A673 (cell line): ENCODE results near the gene FOXD4L1. TPM values are rescaled to one million over a fixed set of nuclear protein-coding genes. Genes with fewer than 3 reads are reported as not detected.
"Not testable (repeated sequence)": the region's sequence is repeated elsewhere in the genome, so short reads cannot be mapped to it uniquely, and the experiment has no call there.

Source experiments
- BruUV-seq: library from RNA; stranded (reverse); fragments of 400-500 nt; replicated peaks from 2 replicates; lab custom pipeline; 2021; lab: Mats Ljungman, UMichigan
- CTCF ChIA-PET: fragments of 300-600 bp; sonication (Branson Sonifier 250); formaldehyde crosslinking; loops from one replicate; lab custom pipeline; 2022; ENCODE audit warnings: antibody characterized with exemption; lab: Charles Lee
- POLR2A ChIA-PET: fragments of 300-600 bp; sonication (Branson Sonifier 250); formaldehyde crosslinking; loops from one replicate; lab custom pipeline; 2022; ENCODE audit warnings: antibody characterized with exemption; ENCODE audit not compliant: low non-redundant PET; lab: Charles Lee
- DNase-seq: peaks from one replicate; pipeline ENCODE4 v3.0.0-alpha.2; 2015; ENCODE audit warnings: low spot score
- H3K27ac ChIP-seq: fragments of 200-600 bp; sonication (generic); 2 replicates; pipeline ENCODE4 v1.5.1; 2016; ENCODE audit warnings: mixed run types, low read depth, mild to moderate bottlenecking, mixed read lengths, antibody characterized with exemption, low read length; ENCODE audit not compliant: poor library complexity, severe bottlenecking
- H3K27me3 ChIP-seq: fragments of 200-600 bp; sonication (generic); replicated peaks from 2 replicates; pipeline ENCODE4 v1.6.1; 2017; ENCODE audit warnings: mixed run types, low read depth, mild to moderate bottlenecking, mixed read lengths, antibody characterized with exemption, low read length; ENCODE audit not compliant: insufficient read depth, poor library complexity
- H3K36me3 ChIP-seq: fragments of 200-600 bp; sonication (generic); 2 replicates; pipeline ENCODE4 v1.6.1; 2016; ENCODE audit warnings: mixed run types, mild to moderate bottlenecking, mixed read lengths, antibody characterized with exemption, low read length; ENCODE audit not compliant: insufficient read depth, poor library complexity, severe bottlenecking
- H3K4me1 ChIP-seq: fragments of 200-600 bp; sonication (generic); 2 replicates; pipeline ENCODE4 v1.6.1; 2017; ENCODE audit warnings: mixed run types, mild to moderate bottlenecking, mixed read lengths, antibody characterized with exemption, low read length; ENCODE audit not compliant: insufficient read depth, poor library complexity, severe bottlenecking
- H3K4me3 ChIP-seq: fragments of 200-600 bp; sonication (generic); 2 replicates; pipeline ENCODE4 v1.5.1; 2016; ENCODE audit warnings: low read depth, mixed run types, mild to moderate bottlenecking, mixed read lengths, low read length; ENCODE audit not compliant: poor library complexity, severe bottlenecking
- H3K9me3 ChIP-seq: fragments of 200-600 bp; sonication (generic); 2 replicates; pipeline ENCODE4 v1.6.1; 2016; ENCODE audit warnings: mixed run types, low read depth, mild to moderate bottlenecking, mixed read lengths, antibody characterized with exemption, low read length; ENCODE audit not compliant: poor library complexity, severe bottlenecking
- intact Hi-C: fragments of 100-400 bp; cut with micrococcal nuclease; formaldehyde crosslinking; loops from one replicate; pipeline ENCODE4 v1.10.0; 2022; ENCODE audit not compliant: unreplicated experiment
- total RNA-seq: library from RNA; stranded (reverse); gene quantifications from 2 replicates; pipeline ENCODE4 v1.2.3, GENCODE V29; 2021

FOXD4L1 gene
- total RNA-seq, 1 experiment from 2014 or later: not detected

GRCh38 chr2:113515457-113515856, 17.0 kb downstream of the FOXD4L1 start:
- POLR2A ChIA-PET: not testable (repeated sequence)

GRCh38 chr2:113515995-113516394, 17.5 kb downstream of the FOXD4L1 start:
- H3K27ac ChIP-seq, H3K4me1 ChIP-seq, BruUV-seq, intact Hi-C loops, CTCF ChIA-PET, H3K36me3 ChIP-seq, H3K4me3 ChIP-seq, DNase-seq, POLR2A ChIA-PET, H3K9me3 ChIP-seq, H3K27me3 ChIP-seq: not testable (repeated sequence)

More at GRCh38 chr2:113515457-113515856, 17.0 kb downstream of the FOXD4L1 start:
- H3K27ac ChIP-seq, H3K4me1 ChIP-seq, H3K4me3 ChIP-seq, H3K36me3 ChIP-seq, intact Hi-C loops, DNase-seq, BruUV-seq, H3K27me3 ChIP-seq, H3K9me3 ChIP-seq, CTCF ChIA-PET: not testable (repeated sequence)

DNA sequence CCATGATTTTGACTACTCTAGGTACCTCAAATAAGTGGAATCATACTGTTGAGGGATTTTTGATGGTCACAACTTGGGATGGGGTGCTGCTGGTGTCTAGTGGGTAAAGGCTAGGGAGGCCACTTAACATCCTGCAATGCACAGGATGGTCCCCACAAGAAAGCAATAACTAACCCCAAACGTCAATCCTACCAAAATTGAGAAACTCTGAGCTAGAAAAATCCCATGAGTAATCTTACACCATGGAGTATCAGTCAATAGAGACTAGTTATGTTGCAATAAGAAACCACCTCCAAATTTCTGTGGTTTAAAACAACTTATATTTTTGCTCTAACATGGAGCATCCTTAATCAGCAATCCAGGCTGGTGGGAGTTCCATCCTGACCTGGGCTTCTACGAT, 18.6 kb downstream of the FOXD4L1 start:
- BruUV-seq, H3K9me3 ChIP-seq, CTCF ChIA-PET, H3K4me1 ChIP-seq, DNase-seq, H3K27ac ChIP-seq, POLR2A ChIA-PET, H3K36me3 ChIP-seq, H3K27me3 ChIP-seq, H3K4me3 ChIP-seq, intact Hi-C loops: not testable (repeated sequence)

GRCh38 chr2:113520837-113521236, 22.4 kb downstream of the FOXD4L1 start:
- DNase-seq, intact Hi-C loops, BruUV-seq: not testable (repeated sequence)

GRCh38 chr2:113521492-113521891, 23.0 kb downstream of the FOXD4L1 start:
- H3K27me3 ChIP-seq, H3K9me3 ChIP-seq, H3K27ac ChIP-seq, H3K4me1 ChIP-seq, intact Hi-C loops, BruUV-seq, DNase-seq, CTCF ChIA-PET, H3K4me3 ChIP-seq, POLR2A ChIA-PET, H3K36me3 ChIP-seq: not testable (repeated sequence)

More at GRCh38 chr2:113520837-113521236, 22.4 kb downstream of the FOXD4L1 start:
- H3K36me3 ChIP-seq, CTCF ChIA-PET, H3K4me1 ChIP-seq, H3K27ac ChIP-seq, H3K9me3 ChIP-seq, POLR2A ChIA-PET, H3K4me3 ChIP-seq, H3K27me3 ChIP-seq: not testable (repeated sequence)

DNA sequence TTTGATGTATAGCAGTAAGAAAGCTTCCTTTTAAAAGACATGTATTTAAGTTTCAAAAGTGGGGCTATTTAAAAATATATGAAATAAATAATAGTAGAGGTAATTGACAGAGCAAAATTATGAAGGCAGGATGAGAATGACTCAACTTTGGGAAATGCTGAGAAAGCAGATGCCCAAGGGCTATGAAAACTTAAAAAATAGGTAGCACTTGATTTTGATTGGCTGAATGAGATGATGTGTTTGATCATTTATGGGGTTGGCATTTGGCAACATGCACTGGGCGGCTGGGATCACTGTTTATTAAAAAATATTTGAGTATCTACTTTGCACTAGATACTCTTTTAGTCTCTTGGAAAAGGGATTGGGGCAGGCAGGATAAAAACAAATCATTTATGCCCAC, 26.5 kb downstream of the FOXD4L1 start:
- CTCF ChIA-PET, H3K4me1 ChIP-seq, DNase-seq, H3K4me3 ChIP-seq, POLR2A ChIA-PET, BruUV-seq, intact Hi-C loops, H3K27ac ChIP-seq, H3K9me3 ChIP-seq, H3K27me3 ChIP-seq, H3K36me3 ChIP-seq: not testable (repeated sequence)

DNA sequence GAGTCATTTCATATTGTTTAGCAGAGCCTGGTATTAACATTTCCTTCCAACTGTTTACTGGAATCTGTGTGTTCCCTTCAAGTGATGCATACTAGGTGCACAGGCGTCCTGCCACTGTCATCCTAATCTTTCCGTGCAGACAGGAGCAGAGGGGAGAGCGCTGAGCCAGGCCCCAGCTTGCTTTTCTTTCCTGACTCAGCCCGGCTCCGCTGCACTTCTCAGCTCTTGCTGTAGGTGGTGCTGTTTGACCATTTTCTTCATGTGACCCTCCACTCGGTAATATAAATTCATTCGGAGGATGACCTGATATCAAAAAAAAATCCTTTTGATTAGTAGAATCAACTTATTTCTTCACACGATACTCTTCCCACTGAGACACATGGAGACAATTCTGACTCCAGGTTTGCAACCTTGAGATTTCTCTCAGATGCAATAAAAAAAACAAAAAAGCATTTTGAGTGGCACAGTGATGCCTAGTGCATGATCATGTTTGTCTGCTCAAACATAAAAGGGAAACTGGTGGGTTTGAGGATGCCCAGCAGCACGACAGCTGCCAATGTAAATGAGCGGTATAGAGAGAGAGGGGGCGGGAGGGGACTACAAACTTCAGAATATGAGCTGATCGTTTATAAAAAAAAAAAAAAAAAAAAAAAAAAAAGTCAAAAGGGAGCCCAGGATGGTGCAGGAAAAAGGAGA, 29.0 kb downstream of the FOXD4L1 start:
- H3K27ac ChIP-seq, BruUV-seq, H3K4me3 ChIP-seq, intact Hi-C loops, DNase-seq, H3K4me1 ChIP-seq, H3K27me3 ChIP-seq, H3K9me3 ChIP-seq, CTCF ChIA-PET, POLR2A ChIA-PET, H3K36me3 ChIP-seq: not testable (repeated sequence)

GRCh38 chr2:113528126-113528525, 29.7 kb downstream of the FOXD4L1 start:
- intact Hi-C loops, DNase-seq, CTCF ChIA-PET, H3K36me3 ChIP-seq, POLR2A ChIA-PET, BruUV-seq, H3K4me1 ChIP-seq, H3K4me3 ChIP-seq, H3K27ac ChIP-seq, H3K27me3 ChIP-seq, H3K9me3 ChIP-seq: not testable (repeated sequence)
